HTR-8/SVneo (cell line): Measurements from ENCODE around the gene MAML2.
A peak's percentile ranks its signal among the peaks of the same experiment; 100 is the strongest.

Source experiments
- DNase-seq: peaks from one replicate; pipeline ENCODE4 v3.0.0; 2011; ENCODE audit warnings: low spot score, mixed read lengths; ENCODE audit not compliant: insufficient read length
- FAIRE-seq: peaks from 2 replicates; lab custom pipeline; 2011; peaks lifted over from hg19 to GRCh38; lab: Jason Lieb, UNC

The MAML2 gene

GRCh38 chr11:96173422-96173821 is 169.6 kb downstream of the MAML2 start:
- DNase-seq (no peak), FAIRE-seq (no peak)

DNA sequence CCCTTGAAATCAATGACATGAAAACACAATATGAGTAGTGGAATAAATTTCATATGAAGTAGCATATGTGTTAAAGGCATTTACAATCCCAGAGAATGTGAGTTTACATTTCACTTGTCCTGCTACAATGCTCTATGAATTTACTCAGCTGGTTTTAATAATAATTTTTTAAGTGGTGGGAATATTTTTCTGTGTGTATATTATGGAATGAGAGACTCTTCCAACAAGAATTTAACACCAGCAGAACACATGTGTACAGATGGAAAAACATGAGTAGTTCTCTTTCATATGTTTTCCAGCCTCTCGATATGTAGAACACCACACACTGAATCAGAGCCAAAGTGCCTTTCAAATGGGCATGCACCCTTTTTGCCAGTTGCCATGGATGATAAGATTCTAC is 170.4 kb downstream of the MAML2 start:
- DNase-seq (no peak), FAIRE-seq (no peak)

DNA sequence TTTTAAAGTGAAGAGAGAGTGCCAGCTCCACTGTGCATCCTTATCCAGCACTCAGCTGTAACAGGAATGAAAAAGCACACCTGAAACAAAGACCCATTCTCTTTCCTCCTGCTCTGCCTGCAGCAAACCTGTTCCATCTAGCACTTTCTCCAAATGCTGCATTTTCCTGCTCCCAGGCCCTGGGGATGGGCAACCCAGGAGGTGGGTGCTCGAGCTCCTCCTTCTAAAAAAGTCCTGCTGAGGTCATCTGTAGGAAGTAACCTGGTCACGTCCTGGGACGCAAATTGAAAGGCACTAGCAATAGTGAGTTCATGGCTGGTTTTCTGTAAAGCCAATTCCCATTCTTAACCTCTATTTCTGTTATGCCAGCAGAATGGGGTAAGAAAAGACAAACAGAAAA is 173.7 kb downstream of the MAML2 start:
- no peak for FAIRE-seq
- no peak for DNase-seq

GRCh38 chr11:96168623-96169022 is 174.4 kb downstream of the MAML2 start:
- FAIRE-seq (peak; percentile 78), DNase-seq (peak; percentile 76)

DNA sequence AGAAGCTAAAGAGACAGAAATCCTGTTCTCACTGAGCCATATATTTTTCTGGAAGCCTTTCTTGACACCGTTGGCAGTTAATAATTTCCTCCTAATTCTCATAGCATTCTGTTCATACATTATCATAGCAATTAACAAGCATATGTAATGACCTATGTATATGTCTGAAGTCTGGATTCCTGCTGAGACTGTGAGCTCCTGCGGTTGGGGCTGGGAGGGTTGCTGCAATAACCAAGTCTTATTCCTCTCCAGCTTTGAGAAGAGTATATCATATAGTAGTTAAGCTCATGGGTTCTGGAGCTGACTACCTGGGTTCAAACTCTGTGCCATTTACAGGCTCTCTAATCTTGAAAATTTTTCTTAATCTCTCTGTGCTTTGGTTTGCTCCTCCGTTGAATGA is 175.2 kb downstream of the MAML2 start:
- FAIRE-seq: no peak
- no peak for DNase-seq

DNA sequence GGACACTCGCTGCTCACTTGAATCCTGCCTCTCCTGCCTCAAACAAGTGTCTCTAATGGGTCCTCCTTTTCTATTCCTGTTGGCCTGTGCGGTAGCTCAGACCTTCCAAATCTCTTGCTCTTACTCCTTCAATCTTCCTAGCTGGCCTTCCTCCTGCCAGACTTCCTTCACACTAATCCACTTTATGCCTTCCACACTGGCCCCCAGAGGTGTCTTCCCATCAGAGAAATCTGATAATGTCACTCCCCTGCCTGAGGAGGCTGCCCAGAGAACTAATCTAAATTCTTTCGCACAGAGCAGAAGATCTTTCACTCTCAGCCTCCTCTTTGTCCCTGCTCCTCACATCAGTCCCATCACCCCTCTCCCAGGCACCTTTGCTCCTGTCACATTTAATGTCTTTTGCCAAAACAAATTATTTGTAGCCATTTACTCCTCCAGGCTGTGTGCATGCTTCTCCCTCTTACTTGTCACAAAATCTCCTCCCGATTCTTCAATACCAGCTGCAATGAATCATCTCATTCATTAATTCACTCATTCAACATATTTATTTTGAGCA is 175.7 kb downstream of the MAML2 start:
- DNase-seq (no peak), FAIRE-seq (no peak)

DNA sequence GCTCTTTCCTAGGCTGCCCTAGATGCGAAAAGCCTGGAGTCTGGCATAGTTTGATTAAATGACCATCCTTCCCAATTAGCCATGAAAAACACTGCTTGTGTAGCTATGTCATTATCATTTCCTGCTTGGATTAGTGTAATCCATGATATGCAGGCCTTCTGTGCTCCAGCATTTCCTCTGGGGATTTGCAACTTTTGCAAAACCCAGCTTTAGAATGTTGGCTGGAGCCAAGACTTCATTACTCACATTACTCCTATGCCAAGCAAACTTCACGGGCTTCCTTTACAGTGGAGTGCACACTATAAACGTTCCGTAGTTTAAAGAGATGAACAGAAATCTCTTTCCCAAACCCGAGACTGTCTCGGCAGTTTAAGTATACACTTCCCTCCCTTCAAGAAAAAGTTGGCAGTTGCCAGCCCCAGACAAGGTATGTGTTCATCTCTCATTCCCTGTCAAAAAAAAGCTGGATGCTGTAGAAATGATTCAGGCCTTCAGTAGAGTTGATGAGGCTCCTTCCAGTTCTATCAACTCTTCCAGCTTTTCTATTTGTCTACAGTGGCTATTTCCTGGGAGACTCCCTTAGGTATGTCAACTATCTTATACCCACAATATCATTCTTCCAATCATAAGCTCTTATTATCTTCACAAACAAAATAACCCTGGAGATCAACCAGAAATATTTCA is 180.0 kb downstream of the MAML2 start:
- DNase-seq (no peak), FAIRE-seq (peak; percentile 31)

DNA sequence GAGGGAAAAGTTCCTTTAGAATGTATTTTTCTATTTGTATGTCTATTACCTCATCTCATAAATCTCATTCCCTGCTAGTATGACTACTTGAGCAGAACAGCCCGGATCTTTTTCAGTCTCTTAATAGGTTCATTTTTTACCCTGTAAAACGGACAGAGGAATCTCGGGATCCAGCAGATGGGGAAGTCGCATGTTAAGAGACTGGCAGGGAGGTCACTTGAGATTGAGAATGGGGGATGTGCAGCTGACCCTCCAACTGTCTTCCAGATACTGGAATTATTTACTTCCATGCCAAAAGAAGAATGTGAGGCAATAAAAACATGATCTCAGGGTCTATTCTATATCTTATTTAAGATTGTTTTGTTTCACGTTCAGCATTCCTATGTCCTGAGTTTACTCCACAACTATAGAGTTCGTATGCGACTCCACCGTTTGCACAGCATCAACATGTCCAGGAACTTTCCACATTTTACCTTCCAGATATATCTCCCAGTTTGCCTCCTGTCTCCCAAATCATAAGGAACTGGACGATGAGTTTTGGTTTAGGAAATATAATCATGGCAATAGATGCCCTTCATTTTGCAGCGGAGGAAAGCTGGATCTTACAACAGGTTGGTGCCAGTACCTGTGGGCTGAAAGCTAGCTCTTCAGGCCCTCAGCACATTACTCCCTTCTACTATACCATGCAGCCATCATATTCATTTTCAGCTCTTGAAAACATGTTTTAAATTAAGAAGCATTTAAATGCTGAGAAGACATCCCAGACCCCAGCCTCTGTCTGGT is 181.5 kb downstream of the MAML2 start:
- FAIRE-seq (no peak), DNase-seq (peak; percentile 72)

DNA sequence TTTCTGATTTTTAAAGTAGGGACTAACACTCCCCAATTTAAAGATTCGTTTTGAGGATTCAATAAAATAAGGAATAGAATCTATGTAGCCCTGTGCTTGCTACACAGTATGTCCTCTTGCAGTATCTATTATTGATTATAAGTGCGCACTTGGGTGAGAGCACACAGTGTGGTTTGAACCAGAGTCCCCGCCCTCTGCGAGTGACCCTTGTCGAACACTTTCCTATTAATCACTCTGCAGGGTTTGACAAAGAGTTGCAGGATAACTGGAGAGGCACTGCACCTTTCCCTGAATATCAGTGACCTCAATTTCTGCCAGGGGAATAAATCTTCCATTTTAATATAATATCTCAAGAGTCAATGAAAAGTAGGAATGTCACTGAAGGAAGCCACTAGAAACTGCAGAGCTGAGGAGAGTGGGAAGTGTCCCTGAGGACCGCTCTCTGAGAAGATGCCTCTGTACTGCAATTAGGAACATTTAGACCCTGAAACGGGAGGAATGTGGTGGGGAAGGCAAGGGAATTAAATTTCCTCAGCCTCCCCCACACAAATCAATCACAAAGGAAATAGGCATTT is 182.2 kb downstream of the MAML2 start:
- FAIRE-seq: no peak
- no peak for DNase-seq

DNA sequence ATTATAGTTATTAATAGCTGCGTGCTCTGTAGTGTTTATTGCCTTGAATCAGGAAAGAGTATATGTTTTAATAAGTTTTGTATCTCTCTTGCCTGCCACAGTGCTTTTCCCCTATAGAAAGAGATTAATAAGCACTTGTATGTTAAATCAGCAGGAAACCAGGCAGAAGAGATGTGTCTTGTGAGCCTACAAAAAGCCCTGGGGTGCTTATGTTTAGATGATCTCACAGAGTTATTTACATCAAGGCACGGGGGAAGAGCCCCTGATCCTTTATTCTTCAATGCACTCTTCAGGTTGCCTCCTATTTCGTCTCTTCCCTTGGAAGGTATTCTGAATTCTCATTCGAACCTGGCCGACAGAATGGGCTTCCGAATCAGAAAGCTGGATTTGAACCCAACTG is 183.0 kb downstream of the MAML2 start:
- FAIRE-seq: no peak

GRCh38 chr11:96158126-96158525 is 184.9 kb downstream of the MAML2 start:
- FAIRE-seq (no peak), DNase-seq (no peak)

More for the DNA sequence above, 183.0 kb downstream of the MAML2 start:
- no peak for DNase-seq

- DNase-seq (no peak), FAIRE-seq (no peak)
Observed at GRCh38 chr11:96157517-96157873, 185.5 kb downstream of the MAML2 start.

- no peak for DNase-seq
- no peak for FAIRE-seq
Observed at GRCh38 chr11:96156379-96156722, 186.6 kb downstream of the MAML2 start.

- DNase-seq (peak; percentile 77), FAIRE-seq (peak; percentile 76)
Observed at GRCh38 chr11:96155627-96156378, 187.2 kb downstream of the MAML2 start.

DNA sequence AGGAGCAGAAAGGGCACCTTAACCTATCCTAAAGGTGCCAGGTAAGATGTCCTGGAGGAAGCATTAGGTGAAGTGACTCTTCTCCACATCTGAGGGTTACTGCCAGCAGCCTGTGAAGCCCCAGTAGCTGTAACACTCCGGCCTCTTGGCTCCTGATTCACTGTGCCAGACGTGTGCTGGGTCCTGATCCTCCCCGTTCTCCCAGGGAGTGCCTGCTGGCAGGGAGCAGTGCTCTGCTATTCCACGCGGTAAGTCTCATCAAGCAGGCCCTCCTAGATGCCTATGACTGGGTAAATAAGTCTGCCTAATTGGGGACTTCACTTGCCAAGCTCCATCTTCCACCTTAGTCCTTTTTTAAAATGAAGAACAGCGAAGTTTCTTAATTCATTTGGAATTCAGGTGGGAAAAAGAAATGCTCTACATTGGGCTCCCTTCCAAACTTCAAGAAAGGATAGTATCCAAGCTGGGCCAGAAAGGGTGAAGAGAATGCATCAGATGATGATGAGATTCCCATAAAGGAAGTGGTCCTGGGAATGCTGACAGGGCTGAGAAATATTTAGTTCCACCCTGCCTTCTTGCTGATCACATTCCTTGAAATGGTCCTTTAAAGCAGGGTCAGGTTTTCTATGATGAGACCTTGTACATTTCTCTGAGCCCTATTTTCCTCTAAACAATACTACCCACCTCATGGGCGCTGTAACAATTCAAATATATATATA is 188.0 kb downstream of the MAML2 start:
- FAIRE-seq: no peak
- DNase-seq: no peak

DNA sequence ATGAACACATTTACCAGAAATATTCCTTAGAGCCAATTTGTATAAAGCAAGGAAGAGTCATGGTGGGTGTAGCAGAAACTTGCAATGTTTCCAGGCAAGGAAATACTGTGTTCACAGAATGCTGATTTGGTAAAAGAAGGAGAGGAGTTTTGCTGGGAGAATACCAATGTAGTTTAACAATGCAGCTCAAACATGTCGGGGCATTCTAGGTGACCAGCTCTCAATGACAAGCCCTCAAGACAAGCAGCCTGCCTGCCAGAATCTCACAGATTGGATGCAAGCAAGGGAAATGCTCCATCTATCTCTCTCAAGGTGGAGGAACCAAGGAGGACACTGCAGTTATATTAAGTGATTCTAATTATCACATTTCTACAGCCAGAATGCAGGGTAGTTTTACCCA is 190.4 kb downstream of the MAML2 start:
- FAIRE-seq: no peak
- DNase-seq: no peak

DNA sequence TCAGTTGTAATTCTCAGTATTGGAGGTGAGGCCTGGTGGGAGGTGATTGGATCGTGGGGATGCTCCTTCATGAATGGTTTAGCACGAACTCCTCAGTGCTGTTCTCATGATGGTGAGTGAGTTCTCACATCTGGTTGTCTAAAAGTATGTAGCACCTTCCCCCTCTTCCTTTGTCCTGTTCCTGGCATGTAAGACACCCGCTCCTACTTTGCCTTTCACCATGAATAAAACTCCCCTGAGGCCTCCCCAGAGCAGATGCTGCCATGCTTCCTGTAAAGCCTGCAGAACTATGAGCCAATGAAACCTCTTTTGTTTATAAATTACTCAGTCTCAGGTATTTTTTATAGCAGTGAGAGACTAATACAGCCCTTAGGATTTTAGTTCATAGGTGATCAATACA is 191.5 kb downstream of the MAML2 start:
- FAIRE-seq: no peak
- DNase-seq: no peak

DNA sequence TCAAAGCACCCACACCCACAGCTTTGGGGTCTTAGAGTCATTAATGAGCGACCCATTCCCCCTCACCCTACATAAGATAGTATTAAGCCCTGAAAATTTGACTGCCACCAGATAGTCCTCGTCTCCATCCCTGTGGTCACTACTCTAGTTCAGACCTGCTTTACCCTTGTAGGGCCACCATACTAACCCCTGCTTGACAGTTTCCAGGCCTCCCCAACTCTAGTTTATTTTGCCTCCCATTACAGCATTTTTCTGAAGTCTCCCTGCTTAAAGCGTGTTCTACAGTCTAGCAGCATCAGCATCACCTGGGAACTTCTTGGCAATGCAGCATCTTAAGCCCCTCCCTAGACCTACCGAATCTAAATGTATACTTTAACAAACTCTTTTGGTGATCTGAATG is 192.4 kb downstream of the MAML2 start:
- no peak for FAIRE-seq
- no peak for DNase-seq

DNA sequence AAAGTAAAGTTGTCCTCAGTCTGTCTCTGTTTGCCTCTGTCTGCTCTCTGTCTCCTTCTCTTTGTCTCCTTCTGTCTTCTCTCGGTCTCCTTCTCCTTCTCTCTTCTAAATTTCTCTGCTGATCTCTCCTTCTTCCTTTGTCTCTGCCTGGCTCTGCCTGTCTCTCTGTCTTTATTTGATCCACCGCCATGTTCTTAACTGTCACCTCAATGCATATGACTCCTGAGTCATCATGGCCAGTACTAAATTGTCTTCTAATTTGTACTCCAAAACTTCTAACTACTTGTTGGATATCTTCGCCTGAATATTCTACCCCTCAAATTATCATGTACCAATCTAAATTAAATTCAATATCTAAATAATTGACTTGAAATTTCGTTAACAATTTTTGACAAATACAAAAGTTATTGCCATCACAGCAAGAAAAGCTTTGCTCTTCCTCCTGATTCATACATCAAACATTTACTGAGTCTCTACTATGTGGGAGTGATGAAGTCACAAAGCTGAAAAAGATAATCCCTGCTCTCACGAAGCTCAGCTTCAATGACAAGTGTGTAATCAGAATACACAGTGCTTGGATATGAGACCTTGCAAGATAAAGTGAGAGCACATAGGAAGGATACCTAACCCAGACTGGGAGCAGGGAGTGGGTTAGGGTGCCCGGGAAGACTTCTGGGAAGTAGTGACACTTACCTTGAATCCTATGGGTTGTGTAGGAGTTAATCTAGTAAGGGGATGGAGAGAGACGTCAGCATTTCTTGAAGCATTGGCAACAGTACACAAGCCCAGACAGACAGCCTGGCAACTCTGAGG is 193.0 kb downstream of the MAML2 start:
- peak; percentile 16 for FAIRE-seq
- DNase-seq: peak; percentile 69
